ENCODE results near the gene CBX1.

CBX1 gene

DNA sequence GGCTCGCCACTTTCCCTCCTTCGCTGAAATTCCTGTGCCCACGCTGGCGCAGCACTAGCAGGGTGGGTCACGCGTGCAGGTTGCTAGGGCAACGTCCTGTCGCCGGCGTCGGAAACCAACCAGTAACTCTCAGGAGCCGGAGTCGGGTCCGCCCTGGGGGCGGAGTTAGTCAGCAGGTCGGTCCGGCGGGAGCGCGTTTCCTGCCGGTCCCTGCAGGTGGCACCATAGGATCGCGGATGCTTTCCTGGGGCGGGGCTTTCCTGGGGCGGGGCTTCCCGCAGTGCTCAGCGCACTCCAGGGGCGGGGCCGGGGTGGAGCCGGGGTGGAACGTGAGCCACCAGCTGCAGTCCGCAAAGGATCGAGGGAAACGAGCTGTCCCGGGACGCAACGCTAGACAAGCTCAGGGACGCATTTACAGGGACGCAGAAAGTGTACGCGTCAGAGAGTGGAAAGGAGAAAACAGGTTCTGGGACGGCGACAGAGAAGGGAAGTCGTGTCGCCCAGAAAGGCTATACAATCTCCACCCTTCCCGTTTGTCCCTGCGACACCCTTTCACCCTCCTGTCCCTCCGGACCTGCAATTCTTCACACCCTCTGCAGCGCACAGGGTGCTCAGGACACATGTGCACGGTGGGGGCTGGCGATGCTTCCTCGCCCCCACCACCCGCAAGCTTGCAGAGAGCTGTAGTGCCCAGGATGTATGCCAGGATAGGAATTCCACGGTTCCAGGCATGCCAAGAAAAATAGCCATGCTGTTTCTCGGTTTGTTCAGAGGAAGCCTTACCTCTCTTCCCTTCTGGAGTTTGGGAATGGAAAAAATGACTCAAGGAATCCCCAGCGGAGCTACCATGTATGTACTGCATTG is 76.0 kb downstream of the CBX1 start:
- no peaks in the 10 kb centered on the region for H3K36me3 ChIP-seq (ENCODE audit: control insufficient read depth in 1 of 2, insufficient read depth in 2 of 2, low read length in 2 of 2)
- H2BK12ac ChIP-seq (ENCODE audit: low read length), result no peak overlapping the region
- no peak overlapping the region for H4K8ac ChIP-seq (ENCODE audit: low read depth, low read length)
- no peak overlapping the region for H3K23ac ChIP-seq (ENCODE audit: low read length)
- H4K91ac ChIP-seq (ENCODE audit: low read depth, low read length), result no peak overlapping the region
- H3K9ac ChIP-seq (ENCODE audit: low read length), result no peak overlapping the region
- H2BK120ac ChIP-seq (ENCODE audit: insufficient read depth, low read length, poor library complexity), result no peak overlapping the region
- H2AFZ ChIP-seq (ENCODE audit: insufficient read depth, low read length, poor library complexity), result peak overlapping the region; percentile 24
- no peak overlapping the region for H2AK5ac ChIP-seq (ENCODE audit: low read length)
- H3K4me3 ChIP-seq (ENCODE audit: low read depth, low read length), result peak overlapping the region; percentile 55
- H3K14ac ChIP-seq (ENCODE audit: low read length), result no peak overlapping the region
- H3K27ac ChIP-seq (ENCODE audit: low read depth, low read length), result no peak overlapping the region
- H3K79me2 ChIP-seq (ENCODE audit: control insufficient read depth, insufficient read depth, low read length, poor library complexity), result no peaks in the 10 kb centered on the region
- peak overlapping the region; percentile 83 for H3K4me2 ChIP-seq (ENCODE audit: low read length)
- H3K4me1 ChIP-seq (ENCODE audit: control insufficient read depth in 1 of 2, insufficient read depth in 2 of 2, low read length in 2 of 2), result peaks cover 22 to 23% of the 10 kb centered on the region in 2 experiments
- no peak overlapping the region for H2BK5ac ChIP-seq (ENCODE audit: low read depth, low read length, poor library complexity)
- no peaks in the 10 kb centered on the region for H3K79me1 ChIP-seq (ENCODE audit: low read length)
- DNase-seq, result peak; percentile 96 to 98
- WGBS (ENCODE audit: extremely low coverage, insufficient coverage, insufficient read length), result no CpG with 5 or more reads among the region's 56 CpGs
- no peak overlapping the region for H3K4ac ChIP-seq (ENCODE audit: low read depth, low read length)
- H3K27me3 ChIP-seq (ENCODE audit: insufficient read depth, low read length), result peaks cover 17% of the 10 kb centered on the region
- peaks cover 4% of the 10 kb centered on the region for H3K9me3 ChIP-seq (ENCODE audit: insufficient read depth, low read depth, low read length)
- H4K12ac ChIP-seq (ENCODE audit: low read depth, low read length), result no peak overlapping the region
- H3K18ac ChIP-seq (ENCODE audit: low read length), result no peak overlapping the region

DNA sequence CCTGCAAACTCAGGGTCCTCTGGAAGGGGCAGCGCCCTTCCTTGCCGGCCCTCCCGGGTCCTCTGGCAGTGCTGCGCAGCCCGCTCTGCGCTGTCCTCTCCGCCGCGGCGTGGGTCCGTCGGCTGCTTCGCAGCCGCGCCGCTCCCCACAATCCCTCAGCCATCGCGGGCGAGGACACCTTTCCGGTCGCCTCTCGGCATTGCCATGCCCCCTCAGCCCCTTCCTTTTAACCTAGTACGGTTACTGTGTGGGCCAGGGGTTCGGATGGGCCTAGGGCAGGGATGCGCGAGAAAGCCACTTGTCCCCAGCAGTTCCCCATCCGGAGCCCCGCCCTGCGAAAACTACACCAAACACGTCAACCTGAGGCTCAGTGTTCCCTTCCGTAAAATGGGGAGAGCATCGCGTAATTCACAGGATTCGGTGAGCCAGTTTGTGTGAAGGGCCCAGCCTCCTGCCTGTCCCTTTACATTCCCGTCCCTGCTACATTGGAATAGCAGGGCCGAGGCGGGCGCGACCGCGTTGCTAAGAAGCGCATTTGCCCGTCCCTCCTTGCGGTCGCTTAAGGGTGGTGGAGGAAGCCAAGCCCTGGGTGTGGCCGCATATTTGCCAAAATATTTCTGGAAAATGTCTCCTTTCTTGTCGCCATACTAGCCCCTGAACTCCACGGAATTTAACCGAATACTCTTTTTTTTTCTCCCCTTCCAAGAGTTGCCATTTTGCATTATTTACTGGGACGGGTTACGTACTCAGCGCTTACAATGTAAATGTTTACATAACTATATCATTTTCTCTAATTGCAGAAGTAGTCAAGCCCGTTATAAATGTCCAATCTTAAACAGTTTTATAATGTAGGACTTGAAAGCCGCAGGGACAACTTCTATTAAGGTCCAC is 76.9 kb downstream of the CBX1 start:
- Histone ChIP-seq H4K8ac (ENCODE audit: low read depth, low read length) (no peak overlapping the region), H2BK120ac (ENCODE audit: insufficient read depth, low read length, poor library complexity) (no peak overlapping the region), H3K4ac (ENCODE audit: low read depth, low read length) (no peak overlapping the region), H3K4me3 (ENCODE audit: low read depth, low read length) (no peak overlapping the region), H2AK5ac (ENCODE audit: low read length) (no peak overlapping the region), H2BK5ac (ENCODE audit: low read depth, low read length, poor library complexity) (no peak overlapping the region), H3K27me3 (ENCODE audit: insufficient read depth, low read length) (peaks cover 17% of the 10 kb centered on the region), H4K91ac (ENCODE audit: low read depth, low read length) (no peak overlapping the region), H3K4me1 (ENCODE audit: control insufficient read depth in 1 of 2, insufficient read depth in 2 of 2, low read length in 2 of 2) (peaks cover 22 to 23% of the 10 kb centered on the region in 2 experiments), H4K12ac (ENCODE audit: low read depth, low read length) (no peak overlapping the region), H3K18ac (ENCODE audit: low read length) (no peak overlapping the region), H3K27ac (ENCODE audit: low read depth, low read length) (no peak overlapping the region), H3K9me3 (ENCODE audit: insufficient read depth, low read depth, low read length) (peaks cover 4% of the 10 kb centered on the region), H3K23ac (ENCODE audit: low read length) (no peak overlapping the region), H3K14ac (ENCODE audit: low read length) (no peak overlapping the region), H3K79me2 (ENCODE audit: control insufficient read depth, insufficient read depth, low read length, poor library complexity) (no peaks in the 10 kb centered on the region), H3K9ac (ENCODE audit: low read length) (no peak overlapping the region), H2BK12ac (ENCODE audit: low read length) (no peak overlapping the region), H3K4me2 (ENCODE audit: low read length) (peak overlapping the region; percentile 60), H3K36me3 (ENCODE audit: control insufficient read depth in 1 of 2, insufficient read depth in 2 of 2, low read length in 2 of 2) (no peaks in the 10 kb centered on the region), H2AFZ (ENCODE audit: insufficient read depth, low read length, poor library complexity) (no peak overlapping the region), H3K79me1 (ENCODE audit: low read length) (no peaks in the 10 kb centered on the region)
- WGBS (ENCODE audit: extremely low coverage, insufficient coverage, insufficient read length), result no CpG with 5 or more reads among the region's 54 CpGs
- peak; percentile 75 to 81 for DNase-seq

DNA sequence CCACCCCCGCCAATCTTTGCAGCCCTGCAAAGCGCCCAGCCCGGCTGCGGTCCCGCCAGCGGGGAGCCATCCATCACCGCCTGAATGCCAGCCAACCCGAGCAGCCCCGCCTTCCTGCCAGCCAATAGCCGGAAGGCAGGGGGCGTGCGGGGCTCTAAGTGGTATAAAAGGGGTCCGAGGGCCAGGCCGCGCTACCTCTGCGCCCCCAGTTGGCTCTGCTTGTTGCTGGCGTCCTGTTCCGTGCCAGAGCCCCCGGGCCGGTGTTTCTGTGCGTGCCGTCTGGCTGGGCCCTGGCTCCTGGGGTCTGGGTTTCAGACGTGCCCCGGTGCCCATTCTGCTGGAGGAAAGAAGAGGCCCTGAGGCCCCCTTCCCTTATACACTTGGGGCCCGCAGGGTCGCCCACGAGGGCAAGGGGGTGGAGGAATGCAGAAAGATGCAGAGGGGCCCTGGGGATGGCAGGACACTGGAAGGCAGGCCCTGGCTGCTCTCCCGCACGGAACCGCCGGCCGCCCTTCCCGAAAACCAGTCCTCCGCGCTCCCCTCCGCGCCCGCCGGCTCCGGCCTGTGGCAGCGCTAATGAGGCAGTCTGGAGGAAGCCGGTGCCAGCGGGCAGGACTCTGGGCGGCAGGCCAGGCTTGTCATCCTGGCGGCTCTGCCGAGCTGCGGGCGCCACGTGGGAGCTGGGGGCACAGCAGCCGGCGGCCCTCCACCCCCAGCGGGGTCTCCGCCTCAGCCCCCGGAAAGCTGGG is 77.7 kb downstream of the CBX1 start:
- Histone ChIP-seq H2BK5ac (ENCODE audit: low read depth, low read length, poor library complexity) (no peak overlapping the region), H3K18ac (ENCODE audit: low read length) (no peak overlapping the region), H3K4me1 (ENCODE audit: control insufficient read depth in 1 of 2, insufficient read depth in 2 of 2, low read length in 2 of 2) (peaks cover 22 to 23% of the 10 kb centered on the region in 2 experiments), H3K36me3 (ENCODE audit: control insufficient read depth in 1 of 2, insufficient read depth in 2 of 2, low read length in 2 of 2) (no peaks in the 10 kb centered on the region), H4K91ac (ENCODE audit: low read depth, low read length) (no peak overlapping the region), H3K9ac (ENCODE audit: low read length) (no peak overlapping the region), H3K79me1 (ENCODE audit: low read length) (no peaks in the 10 kb centered on the region), H3K4me3 (ENCODE audit: low read depth, low read length) (peak overlapping the region; percentile 25), H4K8ac (ENCODE audit: low read depth, low read length) (no peak overlapping the region), H3K27ac (ENCODE audit: low read depth, low read length) (no peak overlapping the region), H2BK120ac (ENCODE audit: insufficient read depth, low read length, poor library complexity) (no peak overlapping the region), H2BK12ac (ENCODE audit: low read length) (no peak overlapping the region), H3K4ac (ENCODE audit: low read depth, low read length) (no peak overlapping the region), H3K79me2 (ENCODE audit: control insufficient read depth, insufficient read depth, low read length, poor library complexity) (no peaks in the 10 kb centered on the region), H3K4me2 (ENCODE audit: low read length) (peak overlapping the region; percentile 60), H2AFZ (ENCODE audit: insufficient read depth, low read length, poor library complexity) (no peak overlapping the region), H3K9me3 (ENCODE audit: insufficient read depth, low read depth, low read length) (peaks cover 4% of the 10 kb centered on the region), H3K14ac (ENCODE audit: low read length) (no peak overlapping the region), H3K23ac (ENCODE audit: low read length) (no peak overlapping the region), H4K12ac (ENCODE audit: low read depth, low read length) (no peak overlapping the region), H2AK5ac (ENCODE audit: low read length) (no peak overlapping the region), H3K27me3 (ENCODE audit: insufficient read depth, low read length) (peaks cover 17% of the 10 kb centered on the region)
- no CpG with 5 or more reads among the region's 54 CpGs for WGBS (ENCODE audit: extremely low coverage, insufficient coverage, insufficient read length)
- peak; percentile 35 to 62 for DNase-seq

DNA sequence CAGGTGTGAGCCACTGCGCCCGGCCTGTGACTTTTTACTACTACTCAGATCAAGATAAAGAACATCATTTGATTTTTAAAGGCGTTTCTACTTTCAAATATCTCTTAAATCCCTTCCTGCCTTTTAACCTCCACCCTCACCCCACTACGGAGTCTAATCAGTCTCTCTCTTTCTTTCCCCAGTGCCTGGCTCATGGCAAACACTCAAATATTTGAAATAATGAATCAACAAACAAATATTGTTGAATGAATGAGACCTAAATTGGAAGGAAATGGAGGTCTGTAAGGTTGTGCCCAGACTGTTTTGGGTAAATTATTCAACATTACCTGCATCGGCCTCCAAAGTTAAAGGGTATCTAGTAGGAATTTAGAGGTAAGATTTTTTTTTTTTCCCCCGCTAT is 78.4 kb downstream of the CBX1 start:
- Histone ChIP-seq H3K4me1 (ENCODE audit: control insufficient read depth in 1 of 2, insufficient read depth in 2 of 2, low read length in 2 of 2) (peaks cover 22 to 23% of the 10 kb centered on the region in 2 experiments), H3K79me2 (ENCODE audit: control insufficient read depth, insufficient read depth, low read length, poor library complexity) (no peaks in the 10 kb centered on the region), H2BK120ac (ENCODE audit: insufficient read depth, low read length, poor library complexity) (no peak overlapping the region), H3K27ac (ENCODE audit: low read depth, low read length) (no peak overlapping the region), H2AK5ac (ENCODE audit: low read length) (no peak overlapping the region), H3K4ac (ENCODE audit: low read depth, low read length) (no peak overlapping the region), H3K27me3 (ENCODE audit: insufficient read depth, low read length) (peaks cover 17% of the 10 kb centered on the region), H3K23ac (ENCODE audit: low read length) (no peak overlapping the region), H2BK12ac (ENCODE audit: low read length) (no peak overlapping the region), H3K9me3 (ENCODE audit: insufficient read depth, low read depth, low read length) (peaks cover 4% of the 10 kb centered on the region), H3K4me3 (ENCODE audit: low read depth, low read length) (no peak overlapping the region), H3K9ac (ENCODE audit: low read length) (no peak overlapping the region), H3K18ac (ENCODE audit: low read length) (no peak overlapping the region), H3K4me2 (ENCODE audit: low read length) (no peak overlapping the region), H4K12ac (ENCODE audit: low read depth, low read length) (no peak overlapping the region), H3K14ac (ENCODE audit: low read length) (no peak overlapping the region), H4K8ac (ENCODE audit: low read depth, low read length) (no peak overlapping the region), H2AFZ (ENCODE audit: insufficient read depth, low read length, poor library complexity) (no peak overlapping the region), H3K79me1 (ENCODE audit: low read length) (no peaks in the 10 kb centered on the region), H4K91ac (ENCODE audit: low read depth, low read length) (no peak overlapping the region), H2BK5ac (ENCODE audit: low read depth, low read length, poor library complexity) (no peak overlapping the region), H3K36me3 (ENCODE audit: control insufficient read depth in 1 of 2, insufficient read depth in 2 of 2, low read length in 2 of 2) (no peaks in the 10 kb centered on the region)
- no peak for DNase-seq
- WGBS (ENCODE audit: extremely low coverage, insufficient coverage, insufficient read length), result no CpG with 5 or more reads among the region's 6 CpGs
